GM20431 (cell line): Measurements from ENCODE around the gene CHRNA4.
"Not testable (repeated sequence)": the region's sequence is repeated elsewhere in the genome, so short reads cannot be mapped to it uniquely, and the experiment has no call there.

Source experiments
- in situ Hi-C: fragments of 300-500 bp; cut with MseI, MboI; formaldehyde crosslinking; loops from one replicate; pipeline ENCODE4 v1.15.0; 2020; ENCODE audit warnings: low sequenced_read_pairs; ENCODE audit not compliant: unreplicated experiment

Gene CHRNA4

GRCh38 chr20:63314015-63314471, 47.1 kb downstream of the CHRNA4 start:
- in situ Hi-C loops = no loop called here

- in situ Hi-C loops = no loop called here
Measured at GRCh38 chr20:63313349-63314014, 47.7 kb downstream of the CHRNA4 start.

GRCh38 chr20:63312690-63313348, 48.3 kb downstream of the CHRNA4 start:
- in situ Hi-C loops = no loop called here

GRCh38 chr20:63312273-63312672, 48.9 kb downstream of the CHRNA4 start:
- in situ Hi-C loops = no loop called here

GRCh38 chr20:63311833-63312243, 49.3 kb downstream of the CHRNA4 start:
- in situ Hi-C loops = no loop called here

- in situ Hi-C loops = no loop called here
Measured at GRCh38 chr20:63311186-63311832, 49.8 kb downstream of the CHRNA4 start.

- in situ Hi-C loops = no loop called here
Measured at GRCh38 chr20:63310265-63310991, 50.7 kb downstream of the CHRNA4 start.

GRCh38 chr20:63309261-63310071, 51.7 kb downstream of the CHRNA4 start:
- in situ Hi-C loops = no loop called here

GRCh38 chr20:63308218-63308911, 52.8 kb downstream of the CHRNA4 start:
- in situ Hi-C loops = no loop called here

GRCh38 chr20:63307538-63308217, 53.5 kb downstream of the CHRNA4 start:
- in situ Hi-C loops = no loop called here

GRCh38 chr20:63306673-63307537, 54.2 kb downstream of the CHRNA4 start:
- in situ Hi-C loops = no loop called here

GRCh38 chr20:63305933-63306672, 55.0 kb downstream of the CHRNA4 start:
- in situ Hi-C loops = not testable (repeated sequence)

GRCh38 chr20:63305393-63305792, 55.8 kb downstream of the CHRNA4 start:
- in situ Hi-C loops = no loop called here

GRCh38 chr20:63303095-63303666, 58.0 kb downstream of the CHRNA4 start:
- in situ Hi-C loops = no loop called here

- in situ Hi-C loops = no loop called here
Measured at GRCh38 chr20:63301671-63302070, 59.5 kb downstream of the CHRNA4 start.

GRCh38 chr20:63298731-63299312, 62.3 kb downstream of the CHRNA4 start:
- in situ Hi-C loops = no loop called here
